Glutamatergic neuron (in vitro differentiated cells): ENCODE data around the gene FAM186B. TPM values are rescaled to one million over a fixed set of nuclear protein-coding genes. Genes with fewer than 3 reads are reported as not detected.

Experiments
- DNase-seq: peaks from one replicate; pipeline ENCODE4 v3.0.0; 2022
- H3K27ac Mint-ChIP-seq: one replicate; pipeline ENCODE4 v1.8.0; 2020; ENCODE audit warnings: mild to moderate bottlenecking, mixed read lengths, inconsistent platforms; ENCODE audit not compliant: unreplicated experiment
- H3K27me3 Mint-ChIP-seq: one replicate; pipeline ENCODE4 v1.8.0; 2020; ENCODE audit warnings: mild to moderate bottlenecking, moderate library complexity, mixed read lengths, inconsistent platforms; ENCODE audit not compliant: unreplicated experiment
- H3K36me3 Mint-ChIP-seq: one replicate; pipeline ENCODE4 v1.8.0; 2020; ENCODE audit warnings: mild to moderate bottlenecking, mixed read lengths, inconsistent platforms; ENCODE audit not compliant: unreplicated experiment
- H3K4me1 Mint-ChIP-seq: one replicate; pipeline ENCODE4 v1.8.0; 2020; ENCODE audit warnings: mild to moderate bottlenecking, low read depth, mixed read lengths, inconsistent platforms; ENCODE audit not compliant: unreplicated experiment
- H3K4me3 Mint-ChIP-seq: one replicate; pipeline ENCODE4 v1.8.0; 2020; ENCODE audit warnings: mild to moderate bottlenecking, mixed read lengths, inconsistent platforms; ENCODE audit not compliant: unreplicated experiment
- H3K9me3 Mint-ChIP-seq: one replicate; pipeline ENCODE4 v1.8.0; 2020; ENCODE audit warnings: mild to moderate bottlenecking, moderate library complexity, mixed read lengths, inconsistent platforms; ENCODE audit not compliant: unreplicated experiment
- total RNA-seq: library from RNA; stranded (reverse); fragmentation: NEBNext Ultra II Directional; extraction: Animal tissue kit (Norgen Biotek cat#: 25700); gene quantifications from one replicate; pipeline ENCODE4 v1.2.1, GENCODE V29; 2021; ENCODE audit not compliant: unreplicated experiment
- TF ChIP-seq, protein P1 (sequence below): fragments of 200-600 bp; sonication (generic); IDR thresholded peaks from one replicate; pipeline ENCODE4 v1.5.0; 2021; ENCODE audit not compliant: partially characterized antibody, unreplicated experiment

The FAM186B gene
- total RNA-seq, 1 donor from 2014 or later = not detected

DNA sequence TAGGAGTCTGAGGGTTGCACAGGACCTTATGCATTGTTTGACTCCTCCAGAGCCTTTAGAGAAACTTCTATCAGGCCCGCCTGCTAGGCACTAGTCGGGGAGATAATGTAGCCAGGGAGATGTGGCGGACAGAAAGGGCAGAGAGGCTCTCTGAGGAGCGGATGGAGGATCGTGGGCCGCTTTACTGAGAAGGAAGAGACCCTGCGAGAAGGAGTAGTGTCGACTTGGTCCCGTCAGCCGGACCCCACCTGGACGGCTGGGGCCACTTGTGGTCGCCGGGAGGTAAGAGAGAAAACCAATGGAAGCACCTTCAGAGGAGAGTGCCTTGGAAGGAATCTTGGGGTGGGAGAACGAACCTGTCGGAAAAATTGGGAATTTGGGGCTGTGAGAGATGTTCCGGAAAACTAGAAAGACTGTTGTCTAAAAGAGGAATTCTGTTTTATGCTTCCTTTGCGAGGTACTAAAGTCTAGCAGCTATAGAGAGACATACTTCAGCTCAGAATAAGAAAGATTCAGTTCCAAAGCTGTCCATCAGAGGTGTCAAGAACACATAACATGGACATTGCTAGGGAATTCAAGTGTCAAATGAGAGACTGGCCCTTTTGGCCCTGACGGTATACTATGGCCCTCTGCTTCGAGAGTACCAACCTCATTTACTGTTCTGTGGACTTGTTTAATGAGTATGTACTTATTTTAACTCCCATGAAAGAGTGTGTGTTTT is 36.8 kb downstream of the FAM186B start:
- Mint-ChIP-seq H3K27ac (peak overlapping the region; percentile 98), H3K36me3 (peaks cover 5% of the 10 kb centered on the region), H3K4me3 (peak overlapping the region; percentile 100), H3K9me3 (peaks cover 5% of the 10 kb centered on the region), H3K27me3 (peaks cover 7% of the 10 kb centered on the region), H3K4me1 (peaks cover 19% of the 10 kb centered on the region)
- TF ChIP-seq, protein P1, sequence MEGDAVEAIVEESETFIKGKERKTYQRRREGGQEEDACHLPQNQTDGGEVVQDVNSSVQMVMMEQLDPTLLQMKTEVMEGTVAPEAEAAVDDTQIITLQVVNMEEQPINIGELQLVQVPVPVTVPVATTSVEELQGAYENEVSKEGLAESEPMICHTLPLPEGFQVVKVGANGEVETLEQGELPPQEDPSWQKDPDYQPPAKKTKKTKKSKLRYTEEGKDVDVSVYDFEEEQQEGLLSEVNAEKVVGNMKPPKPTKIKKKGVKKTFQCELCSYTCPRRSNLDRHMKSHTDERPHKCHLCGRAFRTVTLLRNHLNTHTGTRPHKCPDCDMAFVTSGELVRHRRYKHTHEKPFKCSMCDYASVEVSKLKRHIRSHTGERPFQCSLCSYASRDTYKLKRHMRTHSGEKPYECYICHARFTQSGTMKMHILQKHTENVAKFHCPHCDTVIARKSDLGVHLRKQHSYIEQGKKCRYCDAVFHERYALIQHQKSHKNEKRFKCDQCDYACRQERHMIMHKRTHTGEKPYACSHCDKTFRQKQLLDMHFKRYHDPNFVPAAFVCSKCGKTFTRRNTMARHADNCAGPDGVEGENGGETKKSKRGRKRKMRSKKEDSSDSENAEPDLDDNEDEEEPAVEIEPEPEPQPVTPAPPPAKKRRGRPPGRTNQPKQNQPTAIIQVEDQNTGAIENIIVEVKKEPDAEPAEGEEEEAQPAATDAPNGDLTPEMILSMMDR = no peak
- DNase-seq = no peak

DNA sequence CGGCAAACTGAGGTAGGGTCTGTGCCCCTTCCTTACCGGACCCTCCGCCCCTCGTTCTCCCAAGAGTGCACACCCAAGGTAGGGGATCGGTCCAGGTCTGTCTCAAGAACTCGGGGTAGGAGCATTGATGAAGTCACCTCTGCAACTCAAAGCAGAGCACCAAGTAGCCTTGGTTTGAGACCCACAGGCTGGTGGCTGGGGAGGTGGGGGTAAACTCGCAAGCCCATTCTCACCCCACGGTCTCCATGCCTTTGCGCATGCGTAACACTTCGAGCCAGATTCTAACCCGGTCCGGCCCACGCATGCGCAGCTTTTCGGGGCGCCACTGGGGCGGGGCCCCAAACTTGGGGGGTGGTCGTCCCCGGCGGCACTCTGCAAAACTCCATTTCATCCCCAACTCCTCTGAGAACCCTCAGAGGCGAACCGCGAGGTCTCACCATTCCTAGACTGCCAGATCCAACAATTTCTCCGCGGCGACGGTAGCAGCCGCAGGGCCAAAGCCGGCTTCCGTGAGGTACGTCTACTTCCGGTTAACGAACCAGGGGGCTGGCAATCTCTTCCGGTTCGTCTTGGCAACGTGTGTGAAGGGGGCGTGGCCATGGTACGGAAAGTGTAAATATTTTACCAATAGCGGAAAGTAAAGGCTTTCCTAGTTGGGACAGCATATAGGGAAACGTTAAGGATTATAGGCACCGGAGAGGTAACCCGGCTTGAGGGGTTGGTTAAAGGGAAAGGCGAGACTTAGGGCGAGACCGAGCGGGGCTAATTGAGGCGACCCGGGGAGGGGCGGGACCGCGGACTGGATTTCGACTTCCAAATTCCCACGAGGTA is 37.6 kb downstream of the FAM186B start, which contains the start of gene MCRS1:
Gene MCRS1 (minus strand): TSS at position 532 of the 831 bp plus-strand sequence. CDS start 1,411 bp downstream, outside the sequence.
- H3K4me1 Mint-ChIP-seq = peaks cover 20% of the 10 kb centered on the region
- TF ChIP-seq, protein P1 = no peak

DNA sequence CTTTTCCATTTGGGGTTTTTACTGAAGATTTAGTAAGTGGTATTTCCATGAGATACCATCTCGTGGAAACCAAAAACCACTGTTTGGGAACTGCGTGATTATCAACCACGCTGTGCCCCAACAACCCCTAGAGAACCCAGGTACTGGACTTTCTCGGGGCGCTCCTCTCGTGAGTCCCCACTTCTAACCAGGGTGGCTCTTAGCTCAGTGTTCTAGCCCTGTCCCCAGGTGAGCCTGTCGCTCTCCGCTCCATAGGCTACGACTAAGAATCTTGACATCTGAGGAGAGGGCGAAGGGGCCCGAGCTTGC is 38.2 kb downstream of the FAM186B start:
- Mint-ChIP-seq H3K4me1 (peaks cover 26% of the 10 kb centered on the region), H3K27ac (peak overlapping the region; percentile 98), H3K27me3 (peaks cover 10% of the 10 kb centered on the region), H3K4me3 (peak overlapping the region; percentile 100), H3K36me3 (peaks cover 10% of the 10 kb centered on the region), H3K9me3 (peaks cover 9% of the 10 kb centered on the region)
- DNase-seq = no peak
- TF ChIP-seq, protein P1 = no peak

More for the DNA sequence above, 37.6 kb downstream of the FAM186B start, which contains the start of gene MCRS1:
- Mint-ChIP-seq H3K9me3 (peaks cover 5% of the 10 kb centered on the region), H3K4me3 (peak within 1 kb of the TSS; percentile 100), H3K27ac (peak within 1 kb of the TSS; percentile 98), H3K36me3 (peaks cover 5% of the 10 kb centered on the region), H3K27me3 (peaks cover 8% of the 10 kb centered on the region)
- DNase-seq = peak; percentile 80

DNA sequence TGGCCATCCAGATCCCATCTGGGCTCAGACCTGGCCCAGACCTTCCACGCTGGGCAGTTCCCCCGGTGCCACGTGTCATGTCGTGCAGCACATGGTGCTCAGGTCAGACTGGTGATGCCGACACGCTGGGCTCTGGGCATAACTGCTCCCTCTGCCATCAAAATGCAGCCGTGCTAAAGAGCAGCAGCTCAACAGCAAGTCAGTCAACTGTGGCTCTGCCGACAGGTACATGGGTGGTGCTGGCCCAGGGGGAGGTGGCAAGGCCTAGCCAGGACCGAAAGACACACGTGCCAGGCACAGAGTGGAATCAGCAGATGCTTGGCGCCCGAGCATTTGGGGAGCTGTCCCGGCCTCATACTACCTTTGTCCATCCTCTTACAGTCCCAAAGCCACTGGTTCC is 39.1 kb downstream of the FAM186B start:
- H3K4me1 Mint-ChIP-seq = peaks cover 31% of the 10 kb centered on the region
- H3K4me3 Mint-ChIP-seq = peak overlapping the region; percentile 42
- H3K27me3 Mint-ChIP-seq = peaks cover 10% of the 10 kb centered on the region
- no peak for DNase-seq
- peak overlapping the region; percentile 55 for H3K27ac Mint-ChIP-seq
- TF ChIP-seq, protein P1 = no peak
- H3K36me3 Mint-ChIP-seq = peaks cover 8% of the 10 kb centered on the region
- peaks cover 11% of the 10 kb centered on the region for H3K9me3 Mint-ChIP-seq
